Measurements from ENCODE around the gene SNX17.

The SNX17 gene

GRCh38 chr2:27375513-27376099 lies 5.2 kb downstream of the SNX17 start:
- no peaks in the 10 kb centered on the region for H3K27me3 ChIP-seq (ENCODE audit: insufficient read depth, poor library complexity, severe bottlenecking)
- TF ChIP-seq GABPA (IDR thresholded peaks at IDR 0.05; ENCODE audit: low read depth), result no peak
- no peak for TF ChIP-seq POLR2AphosphoS5 (IDR thresholded peaks at IDR 0.05; ENCODE audit: low read depth)
- TF ChIP-seq, protein P1, sequence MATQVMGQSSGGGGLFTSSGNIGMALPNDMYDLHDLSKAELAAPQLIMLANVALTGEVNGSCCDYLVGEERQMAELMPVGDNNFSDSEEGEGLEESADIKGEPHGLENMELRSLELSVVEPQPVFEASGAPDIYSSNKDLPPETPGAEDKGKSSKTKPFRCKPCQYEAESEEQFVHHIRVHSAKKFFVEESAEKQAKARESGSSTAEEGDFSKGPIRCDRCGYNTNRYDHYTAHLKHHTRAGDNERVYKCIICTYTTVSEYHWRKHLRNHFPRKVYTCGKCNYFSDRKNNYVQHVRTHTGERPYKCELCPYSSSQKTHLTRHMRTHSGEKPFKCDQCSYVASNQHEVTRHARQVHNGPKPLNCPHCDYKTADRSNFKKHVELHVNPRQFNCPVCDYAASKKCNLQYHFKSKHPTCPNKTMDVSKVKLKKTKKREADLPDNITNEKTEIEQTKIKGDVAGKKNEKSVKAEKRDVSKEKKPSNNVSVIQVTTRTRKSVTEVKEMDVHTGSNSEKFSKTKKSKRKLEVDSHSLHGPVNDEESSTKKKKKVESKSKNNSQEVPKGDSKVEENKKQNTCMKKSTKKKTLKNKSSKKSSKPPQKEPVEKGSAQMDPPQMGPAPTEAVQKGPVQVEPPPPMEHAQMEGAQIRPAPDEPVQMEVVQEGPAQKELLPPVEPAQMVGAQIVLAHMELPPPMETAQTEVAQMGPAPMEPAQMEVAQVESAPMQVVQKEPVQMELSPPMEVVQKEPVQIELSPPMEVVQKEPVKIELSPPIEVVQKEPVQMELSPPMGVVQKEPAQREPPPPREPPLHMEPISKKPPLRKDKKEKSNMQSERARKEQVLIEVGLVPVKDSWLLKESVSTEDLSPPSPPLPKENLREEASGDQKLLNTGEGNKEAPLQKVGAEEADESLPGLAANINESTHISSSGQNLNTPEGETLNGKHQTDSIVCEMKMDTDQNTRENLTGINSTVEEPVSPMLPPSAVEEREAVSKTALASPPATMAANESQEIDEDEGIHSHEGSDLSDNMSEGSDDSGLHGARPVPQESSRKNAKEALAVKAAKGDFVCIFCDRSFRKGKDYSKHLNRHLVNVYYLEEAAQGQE (IDR thresholded peaks at IDR 0.05; ENCODE audit: insufficient replicate concordance, low read depth), result no peak
- TF ChIP-seq SPI1 (IDR thresholded peaks at IDR 0.05; ENCODE audit: borderline replicate concordance, low read depth), result no peak
- TF ChIP-seq CTCF (IDR thresholded peaks at IDR 0.05; ENCODE audit: insufficient read depth, low read length), result no peak

GRCh38 chr2:27376151-27376865 lies 5.9 kb downstream of the SNX17 start:
- H3K27me3 ChIP-seq (ENCODE audit: insufficient read depth, poor library complexity, severe bottlenecking), result no peaks in the 10 kb centered on the region
- no peak for DNase-seq (ENCODE audit: low read depth in 1 of 2, low spot score in 1 of 2)
- no peak overlapping the region for H3K4me3 ChIP-seq (replicated peaks; ENCODE audit: insufficient read depth, low read length)
- TF ChIP-seq POLR2AphosphoS5 (IDR thresholded peaks at IDR 0.05; ENCODE audit: low read depth) (no peak), GABPA (IDR thresholded peaks at IDR 0.05; ENCODE audit: low read depth) (no peak), SPI1 (IDR thresholded peaks at IDR 0.05; ENCODE audit: borderline replicate concordance, low read depth) (no peak), CTCF (IDR thresholded peaks at IDR 0.05; ENCODE audit: insufficient read depth, low read length) (no peak)
- TF ChIP-seq, protein P1 (IDR thresholded peaks at IDR 0.05; ENCODE audit: insufficient replicate concordance, low read depth), result no peak
- H3K27ac ChIP-seq (replicated peaks), result no peak overlapping the region

More at GRCh38 chr2:27375513-27376099, 5.2 kb downstream of the SNX17 start:
- Histone ChIP-seq H3K4me3 (replicated peaks; ENCODE audit: insufficient read depth, low read length) (no peak overlapping the region), H3K27ac (replicated peaks) (no peak overlapping the region)
- no peak for DNase-seq (ENCODE audit: low read depth in 1 of 2, low spot score in 1 of 2)

- no peak overlapping the region for H3K27ac ChIP-seq (replicated peaks)
Observed at GRCh38 chr2:27376866-27377617, 6.6 kb downstream of the SNX17 start.

DNA sequence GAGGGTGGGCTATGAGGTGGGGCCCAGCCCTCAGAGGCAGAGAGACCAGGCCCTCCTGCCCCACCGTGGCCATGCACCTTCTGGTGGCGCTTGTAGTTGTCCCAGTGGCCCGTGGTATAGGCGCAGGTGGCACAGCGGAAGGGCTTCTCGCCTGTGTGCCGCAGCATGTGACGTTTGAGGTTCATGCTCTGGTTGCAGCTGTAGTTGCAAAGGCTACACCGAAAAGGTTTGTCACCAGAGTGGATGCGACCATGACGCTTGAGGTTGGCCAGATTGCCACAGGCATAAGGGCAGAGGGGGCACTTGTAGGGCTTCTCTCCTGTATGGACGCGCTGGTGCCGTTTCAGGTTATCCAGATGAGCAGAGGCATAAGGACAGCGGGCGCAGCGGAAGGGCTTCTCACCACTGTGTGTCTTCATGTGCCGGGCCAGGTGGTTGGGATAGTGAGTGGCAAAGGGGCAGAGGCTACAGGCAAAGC lies 7.2 kb downstream of the SNX17 start:
- no peak overlapping the region for H3K4me3 ChIP-seq (replicated peaks; ENCODE audit: insufficient read depth, low read length)
- peak; percentile 56; the same call in 1 of the 2 replicates for TF ChIP-seq POLR2AphosphoS5 (IDR thresholded peaks at IDR 0.05; ENCODE audit: low read depth)
- TF ChIP-seq, protein P1 (IDR thresholded peaks at IDR 0.05; ENCODE audit: insufficient replicate concordance, low read depth), result no peak
- no peak for TF ChIP-seq CTCF (IDR thresholded peaks at IDR 0.05; ENCODE audit: insufficient read depth, low read length)
- DNase-seq (ENCODE audit: low read depth in 1 of 2, low spot score in 1 of 2), result no peak
- no peaks in the 10 kb centered on the region for H3K27me3 ChIP-seq (ENCODE audit: insufficient read depth, poor library complexity, severe bottlenecking)
- no peak overlapping the region for H3K27ac ChIP-seq (replicated peaks)

More at GRCh38 chr2:27376866-27377617, 6.6 kb downstream of the SNX17 start:
- H3K27me3 ChIP-seq (ENCODE audit: insufficient read depth, poor library complexity, severe bottlenecking), result no peaks in the 10 kb centered on the region
- TF ChIP-seq POLR2AphosphoS5 (IDR thresholded peaks at IDR 0.05; ENCODE audit: low read depth) (peak; percentile 17), SPI1 (IDR thresholded peaks at IDR 0.05; ENCODE audit: borderline replicate concordance, low read depth) (no peak)
- no peak for DNase-seq (ENCODE audit: low read depth in 1 of 2, low spot score in 1 of 2)
- no peak overlapping the region for H3K4me3 ChIP-seq (replicated peaks; ENCODE audit: insufficient read depth, low read length)

Data from HL-60 (cell line).